Left lung (tissue), 10 donors: ENCODE data around the gene VOPP1. TPM values are rescaled to one million over a fixed set of nuclear protein-coding genes. Genes with fewer than 3 reads are reported as not detected.

Source experiments
- ATAC-seq: fragments of 200-7000 bp; cut with Tn5 transposase; one replicate; pipeline ENCODE4 v1.9.1; 2020; ENCODE audit warnings: moderate library complexity
- DNase-seq, 4 donors: peaks; one replicate each; pipeline ENCODE4 v3.0.0-alpha.2; 2013 to 2020
- H3K27ac ChIP-seq, 2 donors: fragments of 200-600 bp; sonication (generic) in 1 of 2; one replicate each; pipeline versions ENCODE4 v1.5.0 to v1.8.0; 2020 to 2021
- H3K27me3 ChIP-seq, 2 donors: fragments of 200-600 bp; sonication (generic) in 1 of 2; one replicate each; pipeline versions ENCODE4 v1.5.0 to v1.8.0; 2020 to 2021
- H3K36me3 ChIP-seq, 2 donors: fragments of 200-600 bp; sonication (generic) in 1 of 2; one replicate each; pipeline versions ENCODE4 v1.5.0 to v1.8.0; 2020 to 2021
- H3K4me1 ChIP-seq, 2 donors: fragments of 200-600 bp; one replicate each; pipeline ENCODE4 v1.8.0; 2021
- H3K4me3 ChIP-seq, 2 donors: fragments of 200-600 bp; sonication (generic) in 1 of 2; one replicate each; pipeline versions ENCODE4 v1.5.0 to v1.8.0; 2020 to 2021; ENCODE audit warnings: mild to moderate bottlenecking in 1 of 2
- H3K9me3 ChIP-seq, 2 donors: fragments of 200-600 bp; sonication (generic) in 1 of 2; one replicate each; pipeline versions ENCODE4 v1.5.0 to v1.8.0; 2020 to 2021
- intact Hi-C, 2 donors: fragments of 100-400 bp; cut with DNase I; formaldehyde crosslinking; loops; one replicate each; pipeline versions ENCODE4 v1.11.2 to v1.14.2; 2022
- polyA plus RNA-seq, 6 donors: library from polyadenylated mRNA; unstranded; fragments of 120-200 nt; gene quantifications; one replicate each; pipeline ENCODE4 v1.2.1, GENCODE V29; 2013; ENCODE audit not compliant: insufficient read length in 6 of 6
- total RNA-seq, 2 donors: library from RNA; stranded (reverse); fragmentation: NEBNext Ultra II Directional; extraction: Animal tissue kit (Norgen Biotek cat#: 25700); gene quantifications; one replicate each; pipeline ENCODE4 v1.2.1, GENCODE V29; 2021
- TF ChIP-seq, protein P1 (sequence below), 2 donors: fragments of 200-600 bp; sonication (generic) in 1 of 2; IDR thresholded peaks; one replicate each; pipeline versions ENCODE4 v1.5.0 to v1.8.0; 2021; ENCODE audit warnings: antibody characterized with exemption in 2 of 2
- donor health status: DM: no; HTN: yes; CAD: no.
- donor health status: DM: no; HTN: no; CAD: no.

Gene VOPP1
- total and polyA plus RNA-seq, 8 donors = 35.4 to 68.5 (median 40.4) TPM

GRCh38 chr7:55565681-55566080 lies 6.6 kb downstream of the VOPP1 start:
- TF ChIP-seq, protein P1, sequence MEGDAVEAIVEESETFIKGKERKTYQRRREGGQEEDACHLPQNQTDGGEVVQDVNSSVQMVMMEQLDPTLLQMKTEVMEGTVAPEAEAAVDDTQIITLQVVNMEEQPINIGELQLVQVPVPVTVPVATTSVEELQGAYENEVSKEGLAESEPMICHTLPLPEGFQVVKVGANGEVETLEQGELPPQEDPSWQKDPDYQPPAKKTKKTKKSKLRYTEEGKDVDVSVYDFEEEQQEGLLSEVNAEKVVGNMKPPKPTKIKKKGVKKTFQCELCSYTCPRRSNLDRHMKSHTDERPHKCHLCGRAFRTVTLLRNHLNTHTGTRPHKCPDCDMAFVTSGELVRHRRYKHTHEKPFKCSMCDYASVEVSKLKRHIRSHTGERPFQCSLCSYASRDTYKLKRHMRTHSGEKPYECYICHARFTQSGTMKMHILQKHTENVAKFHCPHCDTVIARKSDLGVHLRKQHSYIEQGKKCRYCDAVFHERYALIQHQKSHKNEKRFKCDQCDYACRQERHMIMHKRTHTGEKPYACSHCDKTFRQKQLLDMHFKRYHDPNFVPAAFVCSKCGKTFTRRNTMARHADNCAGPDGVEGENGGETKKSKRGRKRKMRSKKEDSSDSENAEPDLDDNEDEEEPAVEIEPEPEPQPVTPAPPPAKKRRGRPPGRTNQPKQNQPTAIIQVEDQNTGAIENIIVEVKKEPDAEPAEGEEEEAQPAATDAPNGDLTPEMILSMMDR (IDR thresholded peaks at IDR 0.05) = no peak
- no peaks in the 10 kb centered on the region for H3K27me3 ChIP-seq
- no peaks in the 10 kb centered on the region for H3K36me3 ChIP-seq
- no peak overlapping the region for H3K27ac ChIP-seq
- ATAC-seq = no peak
- DNase-seq = no peak
- H3K9me3 ChIP-seq = no peaks in the 10 kb centered on the region
- no peak overlapping the region for H3K4me3 ChIP-seq
- intact Hi-C loops = no loop called here
- peaks cover 0 to 43% of the 10 kb centered on the region in 2 donors for H3K4me1 ChIP-seq

- ATAC-seq (no peak), DNase-seq (no peak)
- TF ChIP-seq, protein P1 (IDR thresholded peaks at IDR 0.05) = no peak
- no peak overlapping the region for H3K27ac ChIP-seq
- H3K27me3 ChIP-seq = no peaks in the 10 kb centered on the region
- no peak overlapping the region for H3K4me3 ChIP-seq
- no peaks in the 10 kb centered on the region for H3K9me3 ChIP-seq
- intact Hi-C loops = no loop called here
- peaks cover 0 to 24% of the 10 kb centered on the region in 2 donors for H3K4me1 ChIP-seq
- H3K36me3 ChIP-seq = no peaks in the 10 kb centered on the region
These were observed 8.5 kb downstream of the VOPP1 start for GRCh38 chr7:55563596-55564325.

DNA sequence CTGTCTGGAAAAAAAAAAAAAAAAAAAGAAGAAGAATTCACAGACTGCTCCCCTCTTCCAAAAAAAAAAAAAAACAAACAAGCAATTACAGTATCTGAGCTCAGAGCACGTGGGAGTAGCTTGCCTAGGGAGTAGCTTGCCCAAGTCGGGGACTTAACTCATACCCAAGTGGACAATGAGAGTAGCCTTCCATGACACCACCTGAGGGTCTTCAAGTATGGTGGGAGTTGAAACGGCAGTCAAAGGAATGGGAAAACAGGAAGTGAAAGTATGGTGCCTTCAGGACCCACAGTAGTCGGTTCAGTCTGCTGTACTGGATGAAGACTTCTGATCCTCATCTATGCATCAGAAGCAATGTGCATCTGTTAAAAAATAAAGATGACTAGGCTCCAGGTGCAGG lies 10.6 kb downstream of the VOPP1 start:
- Histone ChIP-seq H3K27me3 (no peaks in the 10 kb centered on the region), H3K27ac (no peak overlapping the region), H3K36me3 (no peaks in the 10 kb centered on the region), H3K9me3 (no peaks in the 10 kb centered on the region), H3K4me1 (peaks cover 0 to 20% of the 10 kb centered on the region in 2 donors), H3K4me3 (no peak overlapping the region)
- no peak for ATAC-seq
- intact Hi-C loops = no loop called here
- TF ChIP-seq, protein P1 (IDR thresholded peaks at IDR 0.05) = no peak
- no peak for DNase-seq

GRCh38 chr7:55558962-55559920 lies 13.1 kb downstream of the VOPP1 start:
- H3K27ac ChIP-seq = no peak overlapping the region
- H3K4me3 ChIP-seq = no peak overlapping the region
- H3K36me3 ChIP-seq = peaks cover 0 to 10% of the 10 kb centered on the region in 2 donors
- DNase-seq = no peak
- H3K27me3 ChIP-seq = no peaks in the 10 kb centered on the region
- intact Hi-C loops = no loop called here
- no peak for ATAC-seq
- no peaks in the 10 kb centered on the region for H3K9me3 ChIP-seq
- H3K4me1 ChIP-seq = peaks cover 0 to 3% of the 10 kb centered on the region in 2 donors
- TF ChIP-seq, protein P1 (IDR thresholded peaks at IDR 0.05) = no peak

DNA sequence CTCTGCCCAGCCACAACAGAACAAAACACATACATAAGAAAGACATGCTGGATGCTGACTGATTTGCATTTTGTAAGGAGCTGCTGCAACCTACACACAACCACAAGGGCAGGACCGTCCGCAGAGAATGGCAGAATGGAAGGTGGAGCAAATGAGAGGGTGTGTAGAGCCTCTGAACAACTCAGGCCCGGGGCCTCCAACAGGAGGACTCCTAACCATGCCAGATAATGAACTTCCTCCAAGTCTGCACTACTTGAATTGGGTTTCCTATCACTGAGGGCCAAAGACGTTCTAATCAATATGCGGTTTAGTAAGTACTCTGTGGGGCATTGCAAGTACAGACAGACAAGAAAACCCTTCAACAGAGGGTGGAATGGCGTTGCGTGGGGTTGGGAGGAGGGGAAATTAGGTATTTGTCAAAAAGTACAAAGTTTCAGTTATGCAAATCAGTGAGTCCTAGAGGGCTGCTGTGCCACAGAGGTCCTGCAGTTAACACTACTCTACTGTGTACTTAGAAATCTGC lies 14.6 kb downstream of the VOPP1 start:
- no peak overlapping the region for H3K27ac ChIP-seq
- no peak overlapping the region for H3K4me3 ChIP-seq
- TF ChIP-seq, protein P1 (IDR thresholded peaks at IDR 0.05) = no peak
- no peaks in the 10 kb centered on the region for H3K27me3 ChIP-seq
- H3K36me3 ChIP-seq = peaks cover 0 to 10% of the 10 kb centered on the region in 2 donors
- intact Hi-C loops = no loop called here
- DNase-seq = no peak
- ATAC-seq = no peak
- no peaks in the 10 kb centered on the region for H3K9me3 ChIP-seq
- peaks cover 5 to 15% of the 10 kb centered on the region in 2 donors for H3K4me1 ChIP-seq
